K562 (cell line): Measurements from ENCODE around the gene PHKG2. TPM values are rescaled to one million over a fixed set of nuclear protein-coding genes. Genes with fewer than 3 reads are reported as not detected.

Source experiments
- PCBP2 ChIP-seq: fragments of 200-400 bp; formaldehyde crosslinking; IDR thresholded peaks from 2 replicates; pipeline ENCODE4 v1.6.1; 2018; ENCODE audit warnings: low read length, low read depth, mild to moderate bottlenecking, moderate library complexity; ENCODE audit not compliant: poor library complexity, severe bottlenecking
- POLR2G ChIP-seq: fragments of 200-400 bp; formaldehyde crosslinking; IDR thresholded peaks from 2 replicates; pipeline ENCODE4 v1.6.1; 2017; ENCODE audit warnings: low read depth, mild to moderate bottlenecking, antibody characterized with exemption, low read length, moderate library complexity
- XRCC4 ChIP-seq: IDR thresholded peaks from one replicate; pipeline ENCODE4 v1.6.1; 2011; ENCODE audit not compliant: insufficient read depth, insufficient read length; ENCODE audit errors: extremely low read depth
- ZBTB40 ChIP-seq, 2 experiments: fragments of 450-650 bp in 1 of 2; sonication (generic) in 1 of 2; formaldehyde crosslinking in 1 of 2; IDR thresholded peaks; 2 replicates each; pipeline versions ENCODE4 v1.7.1 to v1.9.0; 2016 to 2022; ENCODE audit warnings: inconsistent platforms in 1 of 2, mild to moderate bottlenecking in 1 of 2, missing genetic modification reagents in 1 of 2
- ZKSCAN8 ChIP-seq: fragments of 200-800 bp; sonication (Bioruptor generic); IDR thresholded peaks from 2 replicates; pipeline ENCODE4 v1.6.1; 2016; ENCODE audit warnings: missing genetic modification characterization, missing compliant biosample characterization
- polyA plus RNA-seq, 8 experiments: library from polyadenylated mRNA; depleted of rRNA in 4 of 8; stranded (reverse) in 5 of 8; unstranded in 3 of 8; fragments of >200 nt; fragmentation: Nextera tagmentation in 2 of 8; fragmentation: Illumina TruSeq in 1 of 8; extraction: Ambion mirVana in 2 of 8; extraction: Trizol in 1 of 8; gene quantifications; 2 replicates each; pipeline versions ENCODE4 v1.2.1 to v1.2.3, GENCODE V29; 2011 to 2014; ENCODE audit warnings: inconsistent platforms in 1 of 8, missing spikeins in 1 of 8
- total RNA-seq, 7 experiments: library from RNA; depleted of rRNA in 6 of 7; stranded (reverse); fragments of >200 nt in 6 of 7; fragmentation: Illumina TruSeq in 2 of 7; extraction: Trizol in 2 of 7; gene quantifications; 2 replicates each; pipeline versions ENCODE4 v1.2.1 to v1.2.3, GENCODE V29; 2011 to 2021; ENCODE audit warnings: low replicate concordance in 1 of 7

PHKG2 gene
- total and polyA plus RNA-seq, 9 of the 15 experiments (the other 6 are each of a cell fraction or from before 2014, with no cell fraction given) = 5.8 to 54.2 (median 30.7) TPM

DNA sequence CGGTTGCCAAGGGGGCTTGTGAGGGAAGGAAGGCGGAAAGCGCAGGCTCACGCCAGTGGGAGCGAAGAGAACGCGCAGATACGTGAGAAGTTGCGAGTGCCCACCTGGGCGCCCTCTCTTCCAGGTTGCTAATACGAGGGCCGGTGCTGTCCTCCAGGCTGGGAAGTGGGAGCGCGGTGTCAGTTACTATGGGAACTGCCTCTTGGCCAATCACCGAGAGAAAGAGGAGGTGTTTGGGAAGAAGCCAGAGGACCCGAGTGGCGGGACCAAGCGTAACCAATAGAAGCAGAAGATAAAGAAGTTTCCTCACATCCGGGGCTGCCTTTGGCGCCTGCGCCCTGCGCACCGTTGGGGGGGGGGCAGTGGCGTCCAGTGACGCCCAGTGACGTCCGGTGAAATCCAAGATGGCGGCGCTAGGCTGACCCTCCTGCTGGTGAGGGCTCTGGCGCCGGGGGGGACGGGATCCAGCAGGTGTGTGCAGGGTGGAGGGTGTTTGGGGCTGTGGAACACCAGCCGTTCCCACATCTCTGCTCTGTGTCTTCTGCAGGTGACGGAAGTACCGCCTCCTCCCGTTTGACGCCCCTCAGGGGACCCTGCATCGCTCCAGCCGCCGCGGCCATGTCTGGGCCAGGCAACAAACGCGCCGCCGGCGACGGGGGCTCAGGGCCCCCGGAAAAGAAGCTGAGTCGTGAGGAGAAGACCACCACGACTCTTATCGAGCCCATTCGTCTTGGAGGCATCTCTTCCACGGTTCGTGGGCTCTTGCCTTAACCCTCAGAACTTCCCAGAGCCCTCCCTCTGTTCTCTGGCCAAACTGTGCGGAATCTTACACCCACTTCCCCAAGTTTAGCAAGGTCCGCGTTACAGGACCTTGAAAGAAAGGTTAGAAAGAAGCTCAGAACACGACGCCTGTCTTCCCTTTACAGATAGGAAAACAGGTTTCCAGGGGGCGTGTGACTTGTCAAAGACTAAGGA lies 14.0 kb downstream of the PHKG2 start, which contains the start of the genes CFAP119 and RNF40 (continued):
- TF ChIP-seq POLR2G (peak; percentile 85), ZKSCAN8 (no peak), ZBTB40 (IDR thresholded peaks at IDR 0.05) (0 out of 2 replicates have a peak, but pooled peaks have one; percentile 10), ZBTB40 (CRISPR knock-in tag; IDR thresholded peaks at IDR 0.05) (no peak), XRCC4 (no peak), PCBP2 (no peak)
